PC-9 (cell line): ENCODE measurements around the gene TMEM120B. TPM values are rescaled to one million over a fixed set of nuclear protein-coding genes. Genes with fewer than 3 reads are reported as not detected.

Experiments used
- BruUV-seq: library from RNA; stranded (reverse); fragments of 400-500 nt; replicated peaks from 2 replicates; lab custom pipeline; 2021; lab: Mats Ljungman, UMichigan
- CTCF ChIA-PET: fragments of 300-600 bp; sonication (Branson Sonifier 250); formaldehyde crosslinking; loops from one replicate; lab custom pipeline; 2022; ENCODE audit warnings: antibody characterized with exemption; lab: Charles Lee
- POLR2A ChIA-PET: fragments of 300-600 bp; sonication (Branson Sonifier 250); formaldehyde crosslinking; loops from one replicate; lab custom pipeline; 2022; ENCODE audit warnings: antibody characterized with exemption; ENCODE audit not compliant: unreplicated experiment; lab: Charles Lee
- DNase-seq, 2 experiments: peaks; one replicate each; pipeline versions ENCODE4 v3.0.0 to v3.0.0-alpha.2; 2015 to 2022; ENCODE audit warnings: mixed read lengths in 1 of 2
- H2AFZ ChIP-seq: fragments of 200-600 bp; sonication (generic); 2 replicates; pipeline ENCODE4 v1.8.1; 2017; ENCODE audit warnings: antibody characterized with exemption
- H3F3A ChIP-seq: fragments of 200-600 bp; sonication (generic); 2 replicates; pipeline ENCODE4 v1.8.1; 2017; ENCODE audit warnings: antibody characterized with exemption, mild to moderate bottlenecking, low read depth; ENCODE audit not compliant: insufficient read depth
- H3K27ac ChIP-seq: fragments of 200-600 bp; sonication (generic); 2 replicates; pipeline ENCODE4 v1.6.1; 2016; ENCODE audit warnings: mixed run types
- H3K27me3 ChIP-seq: fragments of 200-600 bp; sonication (generic); 2 replicates; pipeline ENCODE4 v1.6.1; 2016; ENCODE audit warnings: low read depth, mixed run types; ENCODE audit not compliant: insufficient read depth
- H3K36me3 ChIP-seq: fragments of 200-600 bp; sonication (generic); 2 replicates; pipeline ENCODE4 v1.6.1; 2016; ENCODE audit warnings: low read depth, mixed run types
- H3K4me1 ChIP-seq: fragments of 200-600 bp; sonication (generic); replicated peaks from 2 replicates; pipeline ENCODE4 v1.6.1; 2016; ENCODE audit warnings: mixed run types; ENCODE audit not compliant: insufficient read depth
- H3K4me2 ChIP-seq: fragments of 200-600 bp; sonication (generic); 2 replicates; pipeline ENCODE4 v1.6.1; 2017; ENCODE audit warnings: mixed run types
- H3K4me3 ChIP-seq: fragments of 200-600 bp; sonication (generic); 2 replicates; pipeline ENCODE4 v1.6.1; 2016; ENCODE audit warnings: mixed run types
- H3K79me2 ChIP-seq: fragments of 200-600 bp; sonication (generic); 2 replicates; pipeline ENCODE4 v1.6.1; 2017; ENCODE audit warnings: low read depth, mixed run types
- H3K9me2 ChIP-seq: fragments of 200-600 bp; sonication (generic); 2 replicates; pipeline ENCODE4 v1.8.1; 2017; ENCODE audit warnings: mild to moderate bottlenecking; ENCODE audit not compliant: insufficient read depth
- H3K9me3 ChIP-seq: fragments of 200-600 bp; sonication (generic); 2 replicates; pipeline ENCODE4 v1.8.1; 2016; ENCODE audit warnings: low read depth; ENCODE audit not compliant: insufficient read depth
- H4K20me1 ChIP-seq: fragments of 200-600 bp; sonication (generic); 2 replicates; pipeline ENCODE4 v1.8.1; 2017; ENCODE audit not compliant: insufficient read depth
- EZH2 ChIP-seq: fragments of 200-600 bp; sonication (generic); IDR thresholded peaks from 2 replicates; pipeline ENCODE4 v1.8.0; 2017; ENCODE audit warnings: antibody characterized with exemption, low read depth
- intact Hi-C: fragments of 100-400 bp; cut with micrococcal nuclease; formaldehyde crosslinking; loops from one replicate; pipeline ENCODE4 v1.10.0; 2022; ENCODE audit not compliant: unreplicated experiment
- total RNA-seq: library from RNA; stranded (reverse); gene quantifications from 2 replicates; pipeline ENCODE4 v1.2.3, GENCODE V29; 2021
- TF ChIP-seq, protein P1 (sequence below): fragments of 200-600 bp; sonication (generic); conservative IDR thresholded peaks from 2 replicates; pipeline ENCODE4 v1.6.1; 2017; ENCODE audit warnings: mixed run types, antibody characterized with exemption, mild to moderate bottlenecking, moderate library complexity

The TMEM120B gene
- total RNA-seq, 1 experiment from 2014 or later, result 12.4 TPM

DNA sequence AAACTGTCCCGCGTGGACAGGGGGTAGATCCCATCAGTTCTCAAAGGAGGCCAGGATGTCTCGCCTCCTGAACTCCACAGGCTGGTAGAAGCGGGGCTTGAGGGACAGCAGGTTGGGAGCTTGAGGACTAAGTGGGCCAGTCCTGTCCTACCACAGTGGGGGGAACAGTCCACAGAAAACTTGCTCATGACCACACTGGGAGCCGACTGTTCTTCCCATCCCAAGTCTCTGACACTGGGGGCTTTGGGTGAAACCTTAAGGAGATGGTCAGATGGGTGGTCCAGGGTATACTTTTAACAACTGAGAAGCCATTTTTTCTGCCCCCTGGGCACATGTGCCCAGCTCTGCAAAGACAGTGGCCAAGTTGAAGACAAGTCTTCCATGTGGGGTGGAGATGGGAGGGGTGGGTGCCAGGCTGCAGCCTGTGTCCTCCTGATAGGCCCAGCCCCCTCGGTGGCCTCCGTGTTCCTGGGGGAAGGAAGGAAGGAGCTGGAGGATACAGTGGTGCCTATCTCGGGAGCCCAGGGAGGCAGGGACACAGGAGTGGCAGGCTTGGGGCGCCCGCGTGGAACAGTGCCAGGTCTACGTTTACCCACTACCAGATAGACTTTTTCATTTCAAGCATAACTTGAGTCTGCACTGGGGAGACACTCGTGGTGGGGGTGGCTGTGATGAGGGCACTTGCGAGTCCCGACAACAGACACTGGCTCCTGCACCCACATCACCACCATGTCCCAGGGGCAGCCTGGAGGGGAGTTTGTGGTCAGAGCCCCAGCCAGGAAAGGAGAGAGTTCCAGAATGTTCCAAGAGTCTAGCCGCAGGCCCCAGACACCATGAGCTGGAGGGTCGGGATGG lies 66.2 kb downstream of the TMEM120B start:
- ChIA-PET POLR2A (no interaction called here), CTCF (no interaction called here)
- intact Hi-C loops, result loop anchor here (5.0 kb wide), 1 partner anchor 151 kb away; the partner anchor contains the start of gene ORAI1
- no TSS peak for BruUV-seq
- H3K4me1 ChIP-seq, result peaks cover 27% of the 10 kb centered on the region
- TF ChIP-seq, protein P1, sequence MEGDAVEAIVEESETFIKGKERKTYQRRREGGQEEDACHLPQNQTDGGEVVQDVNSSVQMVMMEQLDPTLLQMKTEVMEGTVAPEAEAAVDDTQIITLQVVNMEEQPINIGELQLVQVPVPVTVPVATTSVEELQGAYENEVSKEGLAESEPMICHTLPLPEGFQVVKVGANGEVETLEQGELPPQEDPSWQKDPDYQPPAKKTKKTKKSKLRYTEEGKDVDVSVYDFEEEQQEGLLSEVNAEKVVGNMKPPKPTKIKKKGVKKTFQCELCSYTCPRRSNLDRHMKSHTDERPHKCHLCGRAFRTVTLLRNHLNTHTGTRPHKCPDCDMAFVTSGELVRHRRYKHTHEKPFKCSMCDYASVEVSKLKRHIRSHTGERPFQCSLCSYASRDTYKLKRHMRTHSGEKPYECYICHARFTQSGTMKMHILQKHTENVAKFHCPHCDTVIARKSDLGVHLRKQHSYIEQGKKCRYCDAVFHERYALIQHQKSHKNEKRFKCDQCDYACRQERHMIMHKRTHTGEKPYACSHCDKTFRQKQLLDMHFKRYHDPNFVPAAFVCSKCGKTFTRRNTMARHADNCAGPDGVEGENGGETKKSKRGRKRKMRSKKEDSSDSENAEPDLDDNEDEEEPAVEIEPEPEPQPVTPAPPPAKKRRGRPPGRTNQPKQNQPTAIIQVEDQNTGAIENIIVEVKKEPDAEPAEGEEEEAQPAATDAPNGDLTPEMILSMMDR, result no peak
- no peak for TF ChIP-seq EZH2
- H3K4me2 ChIP-seq, result no peak overlapping the region
- H3K79me2 ChIP-seq, result peaks cover 37% of the 10 kb centered on the region
- peaks cover 13% of the 10 kb centered on the region; the same call in 1 of the 2 replicates for H3K36me3 ChIP-seq
- no peak for DNase-seq
- no peak overlapping the region for H3K4me3 ChIP-seq
- H3K9me3 ChIP-seq, result no peaks in the 10 kb centered on the region
- no peak overlapping the region for H2AFZ ChIP-seq
- peaks cover 85% of the 10 kb centered on the region for H3F3A ChIP-seq
- H3K27me3 ChIP-seq, result no peaks in the 10 kb centered on the region
- no peaks in the 10 kb centered on the region for H3K9me2 ChIP-seq
- peaks cover 26% of the 10 kb centered on the region for H4K20me1 ChIP-seq
- H3K27ac ChIP-seq, result peak overlapping the region; percentile 61; the same call in 1 of the 2 replicates

DNA sequence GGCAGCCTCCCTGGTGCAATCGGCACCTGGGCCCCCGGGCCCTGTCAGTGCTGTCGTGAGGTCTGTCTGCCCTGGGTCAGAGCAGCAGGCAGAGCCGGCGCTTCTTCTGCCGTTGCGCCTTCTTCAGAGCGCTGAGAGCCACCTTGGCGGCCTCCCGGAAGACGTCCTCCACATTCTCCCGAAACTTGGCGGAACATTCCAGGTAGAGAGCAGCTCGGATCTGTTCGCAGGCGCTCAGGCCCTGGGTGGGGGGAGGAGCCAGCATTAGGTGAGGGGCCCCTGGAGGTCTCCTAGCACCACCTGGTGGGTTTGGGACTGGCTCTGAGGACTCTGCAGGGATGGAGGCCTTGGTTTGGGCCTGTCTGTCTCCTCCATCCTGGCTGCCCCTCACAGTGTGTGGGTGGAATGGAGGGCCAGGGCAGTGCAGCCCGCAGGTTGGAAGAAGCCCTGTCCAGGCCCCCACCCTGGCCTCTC lies 66.9 kb downstream of the TMEM120B start:
- BruUV-seq, result no TSS peak
- H3K9me2 ChIP-seq, result no peaks in the 10 kb centered on the region
- H3K9me3 ChIP-seq, result no peaks in the 10 kb centered on the region
- DNase-seq, result no peak
- peaks cover 85% of the 10 kb centered on the region for H3F3A ChIP-seq
- no peak overlapping the region for H3K4me2 ChIP-seq
- TF ChIP-seq EZH2, result no peak
- TF ChIP-seq, protein P1, result no peak
- H3K27me3 ChIP-seq, result no peaks in the 10 kb centered on the region
- H3K79me2 ChIP-seq, result peaks cover 44% of the 10 kb centered on the region
- H2AFZ ChIP-seq, result no peak overlapping the region
- peaks cover 33% of the 10 kb centered on the region for H3K4me1 ChIP-seq
- no peak overlapping the region for H3K4me3 ChIP-seq
- intact Hi-C loops, result loop anchor here (5.0 kb wide), 1 partner anchor 152 kb away; the partner anchor contains the start of gene ORAI1
- CTCF ChIA-PET, result no interaction called here
- POLR2A ChIA-PET, result no interaction called here
- H3K27ac ChIP-seq, result peak overlapping the region; percentile 61; the same call in 1 of the 2 replicates
- peaks cover 16% of the 10 kb centered on the region; the same call in 1 of the 2 replicates for H3K36me3 ChIP-seq
- H4K20me1 ChIP-seq, result peaks cover 26% of the 10 kb centered on the region

DNA sequence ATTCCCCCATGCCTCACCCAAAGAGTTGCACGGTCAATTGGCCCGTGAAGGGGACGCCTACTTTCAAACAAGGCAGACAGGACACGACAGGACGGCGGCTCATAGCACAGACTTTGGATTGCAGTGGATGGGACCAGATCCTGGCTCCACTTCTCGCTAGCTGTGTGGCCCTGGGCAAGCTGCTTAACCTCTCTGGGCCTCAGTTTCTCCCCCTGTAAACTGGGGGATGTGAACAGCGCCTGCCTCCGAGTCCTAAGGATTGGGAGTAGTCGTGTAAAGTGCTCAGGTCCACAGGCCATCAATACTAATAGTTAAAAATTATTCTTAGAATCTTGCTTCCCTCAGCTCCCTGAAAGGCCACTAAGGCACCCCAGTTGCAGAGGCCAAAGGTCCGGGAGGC lies 67.9 kb downstream of the TMEM120B start:
- ChIA-PET POLR2A (interaction anchor here (0.7 kb wide), 1 partner anchor 22 kb away, joined by 3 read pairs; no protein-coding TSS in a partner anchor), CTCF (no interaction called here)
- Histone ChIP-seq H3K4me2 (no peak overlapping the region), H3F3A (peaks cover 90% of the 10 kb centered on the region), H3K9me2 (no peaks in the 10 kb centered on the region), H2AFZ (no peak overlapping the region), H4K20me1 (peaks cover 26% of the 10 kb centered on the region), H3K9me3 (no peaks in the 10 kb centered on the region), H3K36me3 (peaks cover 20% of the 10 kb centered on the region), H3K4me3 (no peak overlapping the region), H3K27ac (no peak overlapping the region), H3K79me2 (peaks cover 53% of the 10 kb centered on the region), H3K27me3 (no peaks in the 10 kb centered on the region), H3K4me1 (peaks cover 38% of the 10 kb centered on the region)
- intact Hi-C loops, result no loop called here
- DNase-seq, result no peak
- BruUV-seq, result no TSS peak
- no peak for TF ChIP-seq EZH2
- TF ChIP-seq, protein P1, result no peak
